Measurements from ENCODE around the gene BCL7A. TPM values are rescaled to one million over a fixed set of nuclear protein-coding genes. Genes with fewer than 3 reads are reported as not detected.

Gene BCL7A
- total and polyA plus RNA-seq, 2 donors (not counting 1 experiment from before 2014, with no cell fraction given), result 71.0 to 75.9 TPM

DNA sequence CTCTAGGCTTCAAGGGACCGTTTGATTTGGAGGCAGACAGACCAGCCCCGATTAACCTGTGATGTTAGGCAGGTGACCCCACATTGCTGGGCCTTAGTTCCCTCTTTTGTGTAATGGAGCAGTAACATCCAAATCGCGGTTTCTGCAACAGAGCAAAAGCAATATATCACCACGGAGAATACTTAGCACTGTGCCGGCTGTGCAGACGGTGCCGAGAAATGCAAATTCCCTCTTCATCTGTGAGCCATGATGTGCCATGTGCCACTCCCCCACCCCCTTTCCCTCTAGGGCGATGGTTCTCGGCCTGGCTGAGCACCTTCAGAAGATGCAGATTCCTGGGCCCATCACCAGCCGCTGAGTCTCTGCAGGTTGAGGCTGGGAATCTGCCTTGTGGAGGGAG, 10.9 kb downstream of the BCL7A start:
- H3K4me3 Mint-ChIP-seq, result peak overlapping the region; percentile 4
- CTCF ChIA-PET, result interaction anchor here (1.0 to 4.0 kb wide), 5 partner anchors 40 to 90 kb away, joined by 3 to 18 read pairs (median 3); no protein-coding TSS in a partner anchor
- intact Hi-C loops (cut with micrococcal nuclease), result loop anchor here (5.0 kb wide), 1 partner anchor 75 kb away; no protein-coding TSS in a partner anchor
- Histone ChIP-seq H2AFZ (ENCODE audit: insufficient read depth, low read depth, low read length, poor library complexity, severe bottlenecking) (no peak overlapping the region), H3K27ac (ENCODE audit: low read length in 2 of 2) (peak overlapping the region in 1 of 2 donors; percentile 25), H3K4me2 (replicated peaks; ENCODE audit: low read depth, low read length, poor library complexity, severe bottlenecking) (peak overlapping the region; percentile 36), H3K79me2 (ENCODE audit: control insufficient read depth, insufficient read depth, low read length) (peaks cover 92% of the 10 kb centered on the region), H3K4me1 (ENCODE audit: control insufficient read depth in 2 of 2, insufficient read depth in 2 of 2, low read length in 2 of 2) (peaks cover 43 to 57% of the 10 kb centered on the region in 2 donors), H3K4me3 (ENCODE audit: control extremely low read depth in 1 of 5, extremely low read depth in 1 of 5, insufficient read depth in 1 of 5, low read depth in 2 of 5, low read length in 4 of 5) (no peak overlapping the region), H3K27me3 (replicated peaks in 1 of 4; ENCODE audit: control extremely low read depth in 1 of 4, control insufficient read depth in 3 of 4, insufficient read depth in 4 of 4, low read length in 3 of 4) (no peaks in the 10 kb centered on the region), H3K36me3 (replicated peaks in 1 of 2; ENCODE audit: control extremely low read depth in 1 of 2, control insufficient read depth in 1 of 2, extremely low read depth in 1 of 2, insufficient read depth in 2 of 2, low read length in 1 of 2) (peaks cover 1 to 38% of the 10 kb centered on the region in 2 experiments), H4K20me1 (ENCODE audit: control insufficient read depth, insufficient read depth, low read length, poor library complexity, severe bottlenecking) (peaks cover 91% of the 10 kb centered on the region), H3K9ac (ENCODE audit: low read length) (no peak overlapping the region), H3K9me3 (ENCODE audit: control extremely low read depth in 1 of 3, control insufficient read depth in 2 of 3, insufficient read depth in 1 of 3, low read length in 2 of 3) (peaks cover 0 to 5% (median 0%) of the 10 kb centered on the region in 3 donors)
- TF ChIP-seq, protein P1, sequence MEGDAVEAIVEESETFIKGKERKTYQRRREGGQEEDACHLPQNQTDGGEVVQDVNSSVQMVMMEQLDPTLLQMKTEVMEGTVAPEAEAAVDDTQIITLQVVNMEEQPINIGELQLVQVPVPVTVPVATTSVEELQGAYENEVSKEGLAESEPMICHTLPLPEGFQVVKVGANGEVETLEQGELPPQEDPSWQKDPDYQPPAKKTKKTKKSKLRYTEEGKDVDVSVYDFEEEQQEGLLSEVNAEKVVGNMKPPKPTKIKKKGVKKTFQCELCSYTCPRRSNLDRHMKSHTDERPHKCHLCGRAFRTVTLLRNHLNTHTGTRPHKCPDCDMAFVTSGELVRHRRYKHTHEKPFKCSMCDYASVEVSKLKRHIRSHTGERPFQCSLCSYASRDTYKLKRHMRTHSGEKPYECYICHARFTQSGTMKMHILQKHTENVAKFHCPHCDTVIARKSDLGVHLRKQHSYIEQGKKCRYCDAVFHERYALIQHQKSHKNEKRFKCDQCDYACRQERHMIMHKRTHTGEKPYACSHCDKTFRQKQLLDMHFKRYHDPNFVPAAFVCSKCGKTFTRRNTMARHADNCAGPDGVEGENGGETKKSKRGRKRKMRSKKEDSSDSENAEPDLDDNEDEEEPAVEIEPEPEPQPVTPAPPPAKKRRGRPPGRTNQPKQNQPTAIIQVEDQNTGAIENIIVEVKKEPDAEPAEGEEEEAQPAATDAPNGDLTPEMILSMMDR (IDR thresholded peaks at IDR 0.05), result no peak
- TF ChIP-seq EZH2 (IDR thresholded peaks at IDR 0.05; ENCODE audit: borderline replicate concordance, insufficient read depth, low read depth, low read length, poor library complexity, severe bottlenecking), result no peak
- ATAC-seq (ENCODE audit: low read depth) (peak; percentile 50), DNase-seq (peak; percentile 67)
- no peaks in the 10 kb centered on the region for H3K27me3 Mint-ChIP-seq
- H3K9me3 Mint-ChIP-seq (ENCODE audit: insufficient read depth), result no peaks in the 10 kb centered on the region
- 34% methylated on average over 9 of the region's 11 CpGs for WGBS (ENCODE audit: insufficient coverage)
- POLR2A ChIA-PET, result interaction anchor here (1.2 kb wide), 1 partner anchor 114 kb away, joined by 4 read pairs; the partner anchor contains the start of gene CFAP251
- H3K4me1 Mint-ChIP-seq, result peaks cover 53% of the 10 kb centered on the region
- H3K27ac Mint-ChIP-seq, result peak overlapping the region; percentile 84

DNA sequence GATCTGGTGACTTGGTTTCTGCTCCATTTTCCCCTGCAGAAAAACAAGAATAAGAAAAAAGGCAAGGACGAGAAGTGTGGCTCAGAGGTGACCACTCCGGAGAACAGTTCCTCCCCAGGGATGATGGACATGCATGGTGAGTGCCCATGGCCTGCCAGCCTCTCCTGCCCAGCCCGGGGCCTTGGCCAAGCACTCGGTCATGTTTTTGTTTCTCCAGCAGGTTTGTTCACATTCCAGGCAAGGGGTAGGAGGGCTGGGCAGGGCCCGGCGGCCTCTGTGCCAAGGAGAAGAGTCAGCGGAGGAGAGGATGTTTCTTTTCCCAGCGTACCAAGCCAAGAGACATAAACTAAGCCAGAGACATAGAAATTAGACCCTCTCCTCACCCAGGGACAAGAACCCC, 13.6 kb downstream of the BCL7A start:
- H3K9ac ChIP-seq (ENCODE audit: low read length), result no peak overlapping the region
- 97% methylated on average over 6 of the region's 8 CpGs for WGBS (ENCODE audit: insufficient coverage)
- H3K9me3 Mint-ChIP-seq (ENCODE audit: insufficient read depth), result no peaks in the 10 kb centered on the region
- no peak overlapping the region for H3K27ac Mint-ChIP-seq
- ATAC-seq (ENCODE audit: low read depth) (no peak), DNase-seq (no peak)
- no peak overlapping the region for H3K27ac ChIP-seq (ENCODE audit: low read length in 2 of 2)
- H4K20me1 ChIP-seq (ENCODE audit: control insufficient read depth, insufficient read depth, low read length, poor library complexity, severe bottlenecking), result peaks cover 81% of the 10 kb centered on the region
- H3K4me3 ChIP-seq (ENCODE audit: control extremely low read depth in 1 of 5, extremely low read depth in 1 of 5, insufficient read depth in 1 of 5, low read depth in 2 of 5, low read length in 4 of 5), result no peak overlapping the region
- POLR2A ChIA-PET, result no interaction called here
- no peaks in the 10 kb centered on the region for H3K27me3 Mint-ChIP-seq
- no peak overlapping the region for H3K4me3 Mint-ChIP-seq
- H3K9me3 ChIP-seq (ENCODE audit: control extremely low read depth in 1 of 3, control insufficient read depth in 2 of 3, insufficient read depth in 1 of 3, low read length in 2 of 3), result peaks cover 0 to 5% (median 0%) of the 10 kb centered on the region in 3 donors
- peaks cover 28% of the 10 kb centered on the region for H3K4me1 Mint-ChIP-seq
- peaks cover 76% of the 10 kb centered on the region for H3K79me2 ChIP-seq (ENCODE audit: control insufficient read depth, insufficient read depth, low read length)
- H3K4me1 ChIP-seq (ENCODE audit: control insufficient read depth in 2 of 2, insufficient read depth in 2 of 2, low read length in 2 of 2), result peaks cover 17 to 30% of the 10 kb centered on the region in 2 donors
- H3K36me3 ChIP-seq (replicated peaks in 1 of 2; ENCODE audit: control extremely low read depth in 1 of 2, control insufficient read depth in 1 of 2, extremely low read depth in 1 of 2, insufficient read depth in 2 of 2, low read length in 1 of 2), result peaks cover 1 to 52% of the 10 kb centered on the region in 2 experiments
- intact Hi-C loops (cut with micrococcal nuclease), result no loop called here
- TF ChIP-seq, protein P1 (IDR thresholded peaks at IDR 0.05), result no peak
- no peak for TF ChIP-seq EZH2 (IDR thresholded peaks at IDR 0.05; ENCODE audit: borderline replicate concordance, insufficient read depth, low read depth, low read length, poor library complexity, severe bottlenecking)
- no peak overlapping the region for H2AFZ ChIP-seq (ENCODE audit: insufficient read depth, low read depth, low read length, poor library complexity, severe bottlenecking)
- no peaks in the 10 kb centered on the region for H3K27me3 ChIP-seq (replicated peaks in 1 of 4; ENCODE audit: control extremely low read depth in 1 of 4, control insufficient read depth in 3 of 4, insufficient read depth in 4 of 4, low read length in 3 of 4)
- H3K4me2 ChIP-seq (replicated peaks; ENCODE audit: low read depth, low read length, poor library complexity, severe bottlenecking), result no peak overlapping the region
- CTCF ChIA-PET, result no interaction called here

Measured in B cell (primary cell).